Dermis microvascular lymphatic vessel endothelial cell (primary cell): Measurements from ENCODE around the gene STAC2. TPM values are rescaled to one million over a fixed set of nuclear protein-coding genes. Genes with fewer than 3 reads are reported as not detected.

Experiments
- DNase-seq, 2 donors: peaks; one replicate each; pipeline versions ENCODE4 v3.0.0 to v3.0.0-alpha.2; 2010; ENCODE audit warnings: low read depth in 2 of 2
- total RNA-seq: library from RNA; depleted of rRNA; stranded (reverse); fragments of >200 nt; gene quantifications from 2 replicates; pipeline ENCODE4 v1.2.1, GENCODE V29; 2014

The STAC2 gene
- total RNA-seq, 1 donor from 2014 or later = not detected

DNA sequence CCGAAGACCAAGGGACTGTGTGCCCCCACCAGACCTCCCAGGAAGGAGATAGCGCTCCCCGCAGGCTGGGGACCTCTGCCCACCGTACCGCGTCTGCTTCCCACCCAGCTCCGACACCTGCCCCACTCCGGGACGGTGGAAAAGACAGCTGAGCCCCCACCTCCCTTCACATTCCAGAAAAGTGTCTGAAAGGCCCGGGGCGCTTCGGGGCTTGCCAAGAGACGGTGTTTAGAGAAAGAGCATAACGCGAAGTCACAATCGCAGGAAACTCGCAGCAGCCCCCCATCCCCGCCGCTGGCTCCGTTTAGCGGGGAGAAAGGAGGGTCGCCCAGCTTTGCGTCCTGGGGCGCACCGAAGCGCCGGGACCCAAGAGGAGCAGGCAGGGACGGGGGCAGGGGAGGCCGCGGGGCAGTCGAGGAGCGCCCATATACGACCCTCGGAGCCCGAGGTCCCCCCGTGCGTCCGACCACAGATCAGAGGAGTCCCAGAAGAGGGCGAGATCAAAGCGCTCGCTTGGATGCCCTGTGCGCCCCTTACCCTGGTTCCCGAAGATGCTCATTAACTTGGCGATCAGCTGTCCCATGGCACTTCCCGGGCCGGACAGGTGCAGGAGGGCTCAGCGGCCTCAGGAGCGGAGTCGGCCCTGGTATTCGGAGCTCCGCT, 60.4 kb downstream of the STAC2 start:
- no peak for DNase-seq

GRCh38 chr17:39164675-39165143, 61.0 kb downstream of the STAC2 start:
- peak; percentile 84 to 92 for DNase-seq

DNA sequence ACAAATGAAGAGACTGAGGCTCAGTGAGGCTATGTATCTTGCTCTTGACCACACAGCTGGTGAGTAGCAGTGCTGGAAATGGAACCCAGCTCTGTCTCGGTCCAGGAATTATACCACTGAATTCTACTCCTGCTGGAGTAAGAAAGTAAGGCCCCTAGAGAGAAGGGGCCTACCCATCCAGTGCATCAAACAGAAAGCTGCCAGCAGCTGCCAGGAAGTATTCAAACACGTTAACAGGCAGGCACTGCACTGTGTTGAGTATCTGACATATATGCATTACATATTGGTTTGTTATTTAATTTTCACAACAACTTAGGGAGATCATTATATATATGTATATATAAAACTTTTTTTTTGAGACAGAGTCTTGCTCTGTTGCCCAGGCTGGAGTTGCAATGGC, 63.8 kb downstream of the STAC2 start:
- no peak for DNase-seq

Other genes with a start within 250 kb of the STAC2 start
- not detected in 2 replicates for gene PLXDC1, start 74.3 kb downstream of the STAC2 start, total RNA-seq
- gene ARL5C, start 59.8 kb downstream of the STAC2 start, total RNA-seq = not detected in 2 replicates
- 0.90 and 1.6 TPM in 2 replicates for gene CACNB1, start 28.3 kb downstream of the STAC2 start, total RNA-seq
- gene RPL19, start 25.7 kb downstream of the STAC2 start, total RNA-seq = 1,104 and 1,597 TPM in 2 replicates
- 8.2 and 13.4 TPM in 2 replicates for gene FBXL20, start 175.7 kb upstream of the STAC2 start, total RNA-seq
- 17.2 and 20.0 TPM in 2 replicates for gene MED1, start 225.3 kb upstream of the STAC2 start, total RNA-seq
- gene CDK12, start 235.5 kb upstream of the STAC2 start, total RNA-seq = 13.1 and 18.2 TPM in 2 replicates